Prostate gland (tissue), 2 donors: ENCODE data around the gene TM7SF2. TPM values are rescaled to one million over a fixed set of nuclear protein-coding genes. Genes with fewer than 3 reads are reported as not detected.

Source experiments
- DNase-seq: peaks from one replicate; pipeline ENCODE4 v3.0.0-alpha.2; 2019; ENCODE audit warnings: low spot score
- H3K27ac ChIP-seq, 2 donors: fragments of 200-600 bp; sonication (generic); 2 replicates each; pipeline ENCODE4 v1.5.1; 2017 to 2019
- H3K27me3 ChIP-seq: fragments of 200-600 bp; sonication (generic); replicated peaks from 2 replicates; pipeline ENCODE4 v1.5.1; 2019; ENCODE audit not compliant: insufficient read depth
- H3K36me3 ChIP-seq, 2 donors: fragments of 200-600 bp; sonication (generic); 1 replicate in 1 of 2; 2 replicates in 1 of 2; pipeline versions ENCODE4 v1.5.1 to v1.8.1; 2017 to 2019
- H3K4me1 ChIP-seq: fragments of 200-600 bp; sonication (generic); replicated peaks from 2 replicates; pipeline ENCODE4 v1.5.1; 2019
- H3K4me3 ChIP-seq, 2 donors: fragments of 200-600 bp; sonication (generic); 2 replicates each; pipeline ENCODE4 v1.5.1; 2017 to 2019
- H3K9me3 ChIP-seq: fragments of 200-600 bp; sonication (generic); 2 replicates; pipeline ENCODE4 v1.5.1; 2017
- CTCF ChIP-seq, 4 experiments: fragments of 200-600 bp in 2 of 4; fragments of 450-650 bp in 2 of 4; sonication (generic) in 2 of 4; IDR thresholded peaks; 1 replicate in 3 of 4; 2 replicates in 1 of 4; pipeline ENCODE4 v1.5.1; 2016 to 2019; ENCODE audit warnings: antibody characterized with exemption in 4 of 4, mild to moderate bottlenecking in 2 of 4, moderate library complexity in 2 of 4
- POLR2A ChIP-seq: fragments of 450-650 bp; IDR thresholded peaks from one replicate; pipeline ENCODE4 v1.6.1; 2016; ENCODE audit warnings: antibody characterized with exemption, mild to moderate bottlenecking
- POLR2AphosphoS5 ChIP-seq: sonication (generic); formaldehyde crosslinking; IDR thresholded peaks from one replicate; pipeline ENCODE4 v1.6.1; 2017; ENCODE audit warnings: antibody characterized with exemption
- WGBS: methylation state at CpG from one replicate; pipeline ENCODE4 v1.1.5; 2018; 5-methylcytosine and 5-hydroxymethylcytosine counted together
- intact Hi-C: fragments of 100-400 bp; cut with DNase I; formaldehyde crosslinking; loops from one replicate; pipeline ENCODE4 v1.14.2; 2022
- total RNA-seq, 2 donors: library from RNA; depleted of rRNA; stranded (reverse); fragments of >200 nt; gene quantifications; one replicate each; pipeline ENCODE4 v1.1.0, GENCODE V29; 2016

Gene TM7SF2
- total RNA-seq, 2 donors from 2014 or later, result 73.9 to 185 TPM

- Histone ChIP-seq H3K27ac (no peak overlapping the region), H3K4me1 (peaks cover 12% of the 10 kb centered on the region), H3K36me3 (peaks cover 15 to 31% of the 10 kb centered on the region in 2 donors), H3K27me3 (no peaks in the 10 kb centered on the region), H3K9me3 (no peaks in the 10 kb centered on the region), H3K4me3 (no peak overlapping the region)
- 89% methylated on average over 5 of the region's 5 CpGs for WGBS
- TF ChIP-seq POLR2AphosphoS5 (no peak), POLR2A (no peak), CTCF (IDR thresholded peaks at IDR 0.05) (no peak)
- DNase-seq, result no peak
- intact Hi-C loops, result no loop called here
These were observed 13.0 kb downstream of the TM7SF2 start for GRCh38 chr11:65124480-65125196.

- H3K4me1 ChIP-seq, result peaks cover 12% of the 10 kb centered on the region
- no peaks in the 10 kb centered on the region for H3K9me3 ChIP-seq
- TF ChIP-seq POLR2A (no peak), CTCF (IDR thresholded peaks at IDR 0.05) (no peak), POLR2AphosphoS5 (no peak)
- peaks cover 16 to 35% of the 10 kb centered on the region in 2 donors for H3K36me3 ChIP-seq
- WGBS, result 89% methylated on average over 12 of the region's 12 CpGs
- no peak overlapping the region for H3K27ac ChIP-seq
- DNase-seq, result no peak
- H3K4me3 ChIP-seq, result no peak overlapping the region
- intact Hi-C loops, result no loop called here
- no peaks in the 10 kb centered on the region for H3K27me3 ChIP-seq
These were observed 13.8 kb downstream of the TM7SF2 start for GRCh38 chr11:65125197-65126056.

GRCh38 chr11:65126624-65127274, 15.1 kb downstream of the TM7SF2 start:
- TF ChIP-seq POLR2AphosphoS5 (no peak), CTCF (IDR thresholded peaks at IDR 0.05) (no peak), POLR2A (no peak)
- 74% methylated on average over 6 of the region's 6 CpGs for WGBS
- H3K4me3 ChIP-seq, result no peak overlapping the region
- DNase-seq, result no peak
- intact Hi-C loops, result no loop called here
- H3K36me3 ChIP-seq, result peaks cover 26 to 39% of the 10 kb centered on the region in 2 donors
- H3K9me3 ChIP-seq, result no peaks in the 10 kb centered on the region
- H3K4me1 ChIP-seq, result peaks cover 6% of the 10 kb centered on the region
- no peak overlapping the region for H3K27ac ChIP-seq
- H3K27me3 ChIP-seq, result no peaks in the 10 kb centered on the region

GRCh38 chr11:65127473-65128181, 16.0 kb downstream of the TM7SF2 start:
- Histone ChIP-seq H3K4me1 (peaks cover 6% of the 10 kb centered on the region), H3K27me3 (no peaks in the 10 kb centered on the region), H3K4me3 (no peak overlapping the region), H3K9me3 (no peaks in the 10 kb centered on the region), H3K36me3 (peaks cover 26 to 45% of the 10 kb centered on the region in 2 donors), H3K27ac (no peak overlapping the region)
- intact Hi-C loops, result no loop called here
- WGBS, result 65% methylated on average over 11 of the region's 12 CpGs
- TF ChIP-seq POLR2AphosphoS5 (no peak), CTCF (IDR thresholded peaks at IDR 0.05) (no peak), POLR2A (no peak)
- DNase-seq, result no peak
